DMS79 (cell line): Measurements from ENCODE around the gene USP49.
"Not testable (repeated sequence)": the region's sequence is repeated elsewhere in the genome, so short reads cannot be mapped to it uniquely, and the experiment has no call there.

ENCODE experiments used
- DNase-seq: peaks from one replicate; lab custom pipeline; 2025; lab: John Stamatoyannopoulos, UW

Gene USP49

GRCh38 chr6:41811946-41812345 lies 83.2 kb downstream of the USP49 start:
- DNase-seq = not testable (repeated sequence)

GRCh38 chr6:41811095-41811494 lies 84.1 kb downstream of the USP49 start:
- DNase-seq = no peak

GRCh38 chr6:41805830-41806774 lies 89.1 kb downstream of the USP49 start:
- DNase-seq = no peak

- no peak for DNase-seq
Observed at GRCh38 chr6:41801380-41801779, 93.8 kb downstream of the USP49 start.

- peak; percentile 75 for DNase-seq
Observed at GRCh38 chr6:41799559-41799911, 95.6 kb downstream of the USP49 start.

GRCh38 chr6:41798901-41799558 lies 96.1 kb downstream of the USP49 start:
- peak; percentile 75 for DNase-seq

GRCh38 chr6:41796474-41796873 lies 98.7 kb downstream of the USP49 start:
- DNase-seq = no peak

- no peak for DNase-seq
Observed at GRCh38 chr6:41791984-41792383, 103.2 kb downstream of the USP49 start.

GRCh38 chr6:41791305-41791704 lies 103.9 kb downstream of the USP49 start:
- DNase-seq = no peak

GRCh38 chr6:41790045-41790444 lies 105.1 kb downstream of the USP49 start:
- DNase-seq = no peak

GRCh38 chr6:41789390-41789724 lies 105.8 kb downstream of the USP49 start:
- no peak for DNase-seq

GRCh38 chr6:41787219-41787917 lies 107.8 kb downstream of the USP49 start, which contains the start of gene TOMM6:
Gene TOMM6 (plus strand): TSS chr6:41787694. CDS start chr6:41787698, 4 bp downstream.
- peak; percentile 72 for DNase-seq

- DNase-seq = no peak
Observed at GRCh38 chr6:41786451-41787218, 108.5 kb downstream of the USP49 start.

GRCh38 chr6:41785689-41786450 lies 109.3 kb downstream of the USP49 start:
- no peak for DNase-seq

- no peak for DNase-seq
Observed at GRCh38 chr6:41785254-41785653, 109.9 kb downstream of the USP49 start.

- DNase-seq = no peak
Observed at GRCh38 chr6:41784581-41785171, 110.5 kb downstream of the USP49 start.

- DNase-seq = no peak
Observed at GRCh38 chr6:41783106-41783780, 111.9 kb downstream of the USP49 start.

GRCh38 chr6:41781366-41781730 lies 113.8 kb downstream of the USP49 start:
- no peak for DNase-seq

GRCh38 chr6:41780551-41781365 lies 114.4 kb downstream of the USP49 start, which contains the start of gene PRICKLE4:
Gene PRICKLE4 (plus strand): TSS chr6:41780782. CDS start chr6:41783474, 2,692 bp downstream.
- no peak for DNase-seq
